ENCODE results near the gene FLT3LG. TPM values are rescaled to one million over a fixed set of nuclear protein-coding genes. Genes with fewer than 3 reads are reported as not detected.
A peak's percentile ranks its signal among the peaks of the same experiment; 100 is the strongest.

Gene FLT3LG
- total and polyA plus RNA-seq, 9 of the 15 experiments (the other 6 are each of a cell fraction or from before 2014, with no cell fraction given) = 0.31 to 6.4 (median 1.1) TPM

- TF ChIP-seq HMGXB4 (CRISPR knock-in tag; IDR thresholded peaks at IDR 0.05) = 0 out of 2 replicates have a peak, but pooled peaks have one; percentile 50
- no peak for TF ChIP-seq KLF16 (IDR thresholded peaks at IDR 0.05)
- TF ChIP-seq RFX7 (CRISPR knock-in tag; IDR thresholded peaks at IDR 0.05) = no peak; the same call in 1 of the 2 replicates
- TF ChIP-seq MXI1 (IDR thresholded peaks at IDR 0.05; ENCODE audit: low read depth, low read length) = no peak
- TF ChIP-seq HOXB6 (CRISPR knock-in tag; IDR thresholded peaks at IDR 0.05; ENCODE audit: borderline replicate concordance) = no peak
- no peak for TF ChIP-seq ELK3 (CRISPR knock-in tag; IDR thresholded peaks at IDR 0.05)
- TF ChIP-seq SRF (CRISPR knock-in tag; IDR thresholded peaks at IDR 0.05) = 0 out of 4 replicates have a peak, but pooled peaks of 1 of the 2 experiments have one; percentile 25
- TF ChIP-seq SIN3A (IDR thresholded peaks at IDR 0.05; ENCODE audit: borderline replicate concordance in 2 of 2, control insufficient read depth in 1 of 2, low read depth in 2 of 2, low read length in 2 of 2) = peak in 1 of 2 experiments; percentile 32; a peak in 1 of 4 replicates
- TF ChIP-seq EP400 (IDR thresholded peaks at IDR 0.05) = no peak
- TF ChIP-seq MAFF (IDR thresholded peaks at IDR 0.05; ENCODE audit: low read length) = peak; percentile 19; the same call in 1 of the 2 replicates
- TF ChIP-seq STAT6 (CRISPR knock-in tag; IDR thresholded peaks at IDR 0.05) = no peak
- TF ChIP-seq KDM4B (IDR thresholded peaks at IDR 0.05; ENCODE audit: borderline replicate concordance in 2 of 2, low read depth in 1 of 2) = no peak
- TF ChIP-seq ZNF324 (CRISPR knock-in tag; IDR thresholded peaks at IDR 0.05) = peak; percentile 20; the same call in 1 of the 2 replicates
- TF ChIP-seq ARID4B (CRISPR knock-in tag; IDR thresholded peaks at IDR 0.05) = no peak
- TF ChIP-seq ZNF384 (IDR thresholded peaks at IDR 0.05; ENCODE audit: low read depth, low read length) = no peak
- TF ChIP-seq GTF2E2 (tag; IDR thresholded peaks at IDR 0.05) = 0 out of 2 replicates have a peak, but pooled peaks have one; percentile 4
- no peak for TF ChIP-seq IFI16 (CRISPR knock-in tag; IDR thresholded peaks at IDR 0.05)
Observed at GRCh38 chr19:49491804-49492572, 18.0 kb downstream of the FLT3LG start (continued).
